ENCODE measurements around the gene FADS1. TPM values are rescaled to one million over a fixed set of nuclear protein-coding genes. Genes with fewer than 3 reads are reported as not detected.
A peak's percentile ranks its signal among the peaks of the same experiment; 100 is the strongest.

Gene FADS1
- total RNA-seq, 3 donors from 2014 or later, result 2.1 to 3.5 (median 3.3) TPM

DNA sequence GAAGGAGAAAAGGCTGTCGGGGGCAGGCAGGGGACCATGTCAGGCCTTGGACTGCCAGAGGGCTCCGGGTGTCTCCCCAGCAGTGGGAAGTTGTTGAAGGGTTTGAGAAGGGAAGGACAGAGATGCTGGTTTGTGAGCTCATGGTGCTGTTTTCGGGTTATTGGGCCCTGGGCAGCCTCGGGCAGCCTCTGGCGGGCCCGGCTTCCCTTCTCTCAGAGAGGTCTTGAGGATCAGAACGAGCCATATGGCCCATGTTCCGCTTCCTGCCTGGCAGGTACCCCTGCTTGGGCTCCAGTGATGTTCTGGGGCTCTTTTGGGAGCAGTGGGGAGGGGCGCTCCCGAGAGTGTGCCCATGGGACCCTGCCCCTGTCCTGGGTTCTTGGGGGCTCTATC, 54.6 kb downstream of the FADS1 start:
- Mint-ChIP-seq H3K4me3 (no peak overlapping the region), H3K27me3 (ENCODE audit: low read depth) (peaks cover 7% of the 10 kb centered on the region), H3K4me1 (ENCODE audit: low read depth) (no peaks in the 10 kb centered on the region), H3K9me3 (no peaks in the 10 kb centered on the region), H3K36me3 (ENCODE audit: insufficient read depth) (no peaks in the 10 kb centered on the region)
- DNase-seq (no peak), ATAC-seq (no peak)

DNA sequence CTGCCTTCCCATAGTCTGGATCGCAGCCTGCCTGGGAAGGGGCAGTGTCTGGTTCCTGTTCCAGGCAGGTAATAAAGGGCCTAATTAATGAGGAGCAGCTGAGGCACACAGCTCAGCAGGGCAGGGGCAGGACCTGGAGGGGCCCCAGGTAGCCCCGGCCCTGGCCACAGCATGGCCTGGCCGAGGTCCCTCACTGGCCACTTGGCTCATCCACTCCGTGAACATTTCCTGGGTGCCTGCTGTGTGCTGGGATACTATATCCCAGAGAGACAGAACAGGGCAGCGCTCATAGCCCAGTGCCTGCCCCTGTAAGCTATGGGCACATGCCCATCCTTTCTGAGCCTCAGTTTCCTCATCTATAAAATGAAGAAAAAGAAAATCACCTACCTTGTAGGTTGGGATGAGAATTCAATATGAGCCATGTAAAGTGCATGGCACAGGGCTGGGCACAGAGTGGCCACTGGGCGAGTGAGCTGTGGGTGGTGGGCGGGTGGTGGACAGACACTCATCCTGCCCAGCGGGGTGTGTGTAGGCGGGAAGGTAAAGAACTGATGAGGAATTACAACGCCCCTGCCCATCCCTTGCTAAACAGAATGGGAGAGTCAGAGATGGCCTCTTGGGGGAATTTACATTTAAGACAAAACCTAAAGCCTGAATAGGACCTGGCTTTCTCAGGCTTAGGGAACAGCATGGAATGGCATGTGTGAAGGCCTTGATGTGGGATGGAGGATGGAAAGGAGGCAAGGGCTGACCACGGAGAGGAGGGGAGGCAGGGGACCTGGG, 55.2 kb downstream of the FADS1 start:
- peaks cover 7% of the 10 kb centered on the region for H3K27me3 Mint-ChIP-seq (ENCODE audit: low read depth)
- DNase-seq (no peak), ATAC-seq (no peak)
- no peaks in the 10 kb centered on the region for H3K9me3 Mint-ChIP-seq
- H3K36me3 Mint-ChIP-seq (ENCODE audit: insufficient read depth), result no peaks in the 10 kb centered on the region
- H3K4me1 Mint-ChIP-seq (ENCODE audit: low read depth), result no peaks in the 10 kb centered on the region
- H3K4me3 Mint-ChIP-seq, result no peak overlapping the region

DNA sequence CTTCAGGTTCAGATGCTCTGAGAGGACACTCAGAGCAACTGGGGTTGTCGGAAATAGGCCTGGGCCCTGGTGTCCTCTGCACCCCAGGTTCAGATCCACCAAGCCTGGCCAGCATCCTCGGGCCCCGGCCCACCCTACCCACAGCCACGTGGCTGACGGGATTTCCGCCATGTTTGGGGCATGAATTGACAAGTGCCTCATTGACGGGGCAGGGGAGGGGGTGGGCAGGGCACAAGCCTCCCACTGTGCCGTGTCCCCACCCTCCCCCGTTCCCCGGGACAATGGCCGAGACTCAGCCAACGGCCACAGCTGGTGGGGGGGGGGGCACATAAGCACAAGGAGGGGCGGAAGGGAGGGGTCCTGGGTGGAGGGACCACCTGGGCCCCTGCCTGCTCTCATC, 55.9 kb downstream of the FADS1 start:
- Mint-ChIP-seq H3K9me3 (no peaks in the 10 kb centered on the region), H3K4me3 (no peak overlapping the region), H3K4me1 (ENCODE audit: low read depth) (peaks cover 5% of the 10 kb centered on the region), H3K27me3 (ENCODE audit: low read depth) (peaks cover 7% of the 10 kb centered on the region), H3K36me3 (ENCODE audit: insufficient read depth) (no peaks in the 10 kb centered on the region)
- DNase-seq (no peak), ATAC-seq (no peak)

DNA sequence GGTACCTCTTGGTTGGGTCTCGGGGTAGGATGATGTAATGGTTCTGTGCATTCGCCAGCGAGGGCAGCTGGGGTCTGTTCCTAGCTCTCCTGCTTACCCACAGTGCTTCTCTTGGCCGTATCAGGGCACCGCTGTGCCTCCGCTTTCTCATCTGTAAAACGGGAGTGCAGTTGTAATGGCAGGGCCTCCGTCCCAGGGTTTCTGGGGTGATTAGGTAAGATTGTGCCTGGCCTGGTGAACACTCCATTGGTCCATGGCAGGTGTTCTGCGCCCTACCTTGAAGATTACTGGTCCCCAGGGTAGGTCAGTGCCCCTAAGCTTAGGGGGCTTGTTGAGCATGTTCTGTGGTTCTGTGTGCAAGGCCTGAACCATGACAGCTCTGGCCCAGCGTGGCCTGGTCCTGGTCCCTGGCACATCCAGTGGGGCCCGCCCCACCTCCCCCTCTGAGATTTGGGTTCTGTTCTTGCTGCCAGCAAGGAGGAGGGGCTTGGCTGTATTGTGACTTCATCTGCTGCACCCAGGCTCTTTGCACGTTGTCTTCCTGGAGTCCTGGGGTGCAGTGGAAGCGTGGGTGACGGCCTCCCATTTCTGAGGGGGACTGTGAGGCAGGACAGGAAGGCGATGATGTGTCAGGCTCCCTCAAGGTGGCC, 59.5 kb downstream of the FADS1 start:
- no peaks in the 10 kb centered on the region for H3K36me3 Mint-ChIP-seq (ENCODE audit: insufficient read depth)
- peaks cover 12% of the 10 kb centered on the region for H3K4me1 Mint-ChIP-seq (ENCODE audit: low read depth)
- ATAC-seq (no peak), DNase-seq (no peak)
- no peak overlapping the region for H3K4me3 Mint-ChIP-seq
- peaks cover 16% of the 10 kb centered on the region for H3K27me3 Mint-ChIP-seq (ENCODE audit: low read depth)
- no peaks in the 10 kb centered on the region for H3K9me3 Mint-ChIP-seq

DNA sequence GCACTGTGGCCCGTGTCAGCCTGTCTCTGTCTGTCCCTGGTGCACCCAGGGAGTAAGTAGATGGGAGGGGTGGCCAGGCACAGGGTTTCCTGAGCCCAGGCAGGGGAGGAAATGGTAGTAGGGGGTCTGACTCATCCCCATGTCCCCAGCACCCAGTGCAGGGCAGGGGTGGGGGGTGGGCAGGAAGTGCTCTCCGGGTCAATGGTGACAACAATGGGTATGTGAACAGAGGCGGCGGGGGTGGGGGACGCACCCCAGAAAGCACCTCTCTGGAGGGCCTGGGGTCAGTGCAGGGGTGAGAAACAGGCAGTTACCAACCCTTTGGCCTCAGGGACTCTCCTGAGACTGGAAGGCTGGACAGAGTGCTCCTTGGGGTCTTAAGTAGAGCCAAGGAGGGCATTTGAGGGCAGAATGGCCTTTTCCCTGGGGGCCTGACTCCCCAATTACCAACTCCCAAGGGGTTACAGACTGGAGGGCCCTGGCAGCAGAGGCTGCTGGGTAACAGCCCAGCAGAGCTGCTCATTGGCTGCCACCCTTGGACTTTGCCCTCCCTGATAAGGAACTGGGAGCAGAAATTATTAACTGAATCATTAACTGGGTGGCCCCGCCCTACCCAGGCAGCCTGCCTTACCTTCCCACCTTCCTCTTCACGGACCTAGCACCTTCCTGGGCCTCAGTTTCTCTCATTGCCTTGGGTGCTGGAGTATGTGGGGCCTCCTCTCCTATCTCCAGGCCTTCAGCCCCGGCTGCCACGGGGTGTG, 60.2 kb downstream of the FADS1 start:
- ATAC-seq (peak in 1 of 2 donors; percentile 49), DNase-seq (peak; percentile 21)
- Mint-ChIP-seq H3K27me3 (ENCODE audit: low read depth) (peaks cover 16% of the 10 kb centered on the region), H3K36me3 (ENCODE audit: insufficient read depth) (no peaks in the 10 kb centered on the region), H3K9me3 (no peaks in the 10 kb centered on the region), H3K4me3 (no peak overlapping the region), H3K4me1 (ENCODE audit: low read depth) (peaks cover 14% of the 10 kb centered on the region)

DNA sequence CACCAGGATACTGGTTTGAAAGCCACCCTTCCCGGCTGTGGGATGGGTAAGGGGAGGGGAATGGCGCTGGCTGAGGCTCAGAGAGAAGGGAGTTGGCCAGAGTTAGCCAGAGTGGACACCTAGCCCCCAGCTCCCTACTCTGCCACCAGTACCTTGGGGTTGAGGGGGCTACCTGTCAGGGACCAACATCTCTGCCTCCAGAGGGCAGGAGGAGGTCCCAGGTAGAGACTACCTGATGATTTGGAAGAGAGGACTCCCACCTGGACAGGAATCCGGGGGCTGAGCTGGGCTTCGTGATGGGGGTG, 60.7 kb downstream of the FADS1 start:
- Mint-ChIP-seq H3K4me3 (no peak overlapping the region), H3K27me3 (ENCODE audit: low read depth) (peaks cover 20% of the 10 kb centered on the region), H3K36me3 (ENCODE audit: insufficient read depth) (no peaks in the 10 kb centered on the region), H3K9me3 (no peaks in the 10 kb centered on the region), H3K4me1 (ENCODE audit: low read depth) (peaks cover 14% of the 10 kb centered on the region)
- no peak for DNase-seq
- no peak for ATAC-seq

DNA sequence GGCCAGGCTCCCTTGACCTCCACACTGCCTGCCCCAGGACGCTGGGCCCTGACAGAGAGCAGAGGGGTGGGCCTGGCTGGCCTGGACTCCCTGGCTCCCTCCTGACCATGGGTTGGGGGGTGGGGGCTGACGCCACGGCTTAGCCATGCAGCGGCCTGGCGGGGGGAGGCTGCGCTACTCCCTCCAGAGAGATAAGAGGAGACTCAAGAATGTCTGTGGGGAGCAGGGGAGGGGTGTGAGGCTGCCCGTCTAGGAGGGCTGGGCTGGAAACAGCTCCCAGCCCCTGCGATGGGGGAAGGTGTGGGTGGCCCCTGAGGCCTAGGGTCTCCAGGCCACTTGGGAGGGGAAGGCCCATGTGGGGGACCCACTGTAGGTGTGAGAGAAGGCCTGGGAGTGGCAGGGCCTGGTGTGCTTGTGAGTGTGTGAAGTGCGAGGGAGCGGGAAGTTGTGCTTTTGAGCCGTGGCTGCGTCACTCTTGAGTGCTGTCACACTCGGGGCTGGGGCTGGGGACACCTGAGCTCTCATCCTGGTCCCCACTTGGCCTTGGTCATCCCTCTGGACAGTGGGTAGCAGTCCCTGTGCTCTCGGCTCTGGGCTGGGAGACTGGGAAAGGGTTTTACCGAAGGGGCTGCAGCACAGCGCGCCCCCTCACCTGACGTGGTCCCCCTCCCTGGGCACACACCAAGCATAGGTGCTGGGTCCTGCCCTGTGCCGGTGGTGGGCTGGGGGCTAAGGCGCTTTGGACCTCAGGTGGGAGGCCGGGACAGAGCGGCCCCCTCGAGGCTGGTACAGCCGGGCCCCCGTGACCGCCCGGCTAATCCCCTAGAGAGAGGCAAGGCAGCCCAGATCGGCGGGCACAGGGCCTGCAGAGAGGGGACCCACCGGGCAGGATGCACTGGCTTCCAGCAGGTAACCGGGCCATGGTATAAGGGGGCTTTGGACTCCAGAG, 62.0 kb downstream of the FADS1 start:
- no peaks in the 10 kb centered on the region for H3K9me3 Mint-ChIP-seq
- peaks cover 14% of the 10 kb centered on the region for H3K4me1 Mint-ChIP-seq (ENCODE audit: low read depth)
- H3K4me3 Mint-ChIP-seq, result no peak overlapping the region
- no peak for ATAC-seq
- H3K27me3 Mint-ChIP-seq (ENCODE audit: low read depth), result peaks cover 24% of the 10 kb centered on the region
- DNase-seq, result no peak
- H3K36me3 Mint-ChIP-seq (ENCODE audit: insufficient read depth), result no peaks in the 10 kb centered on the region

DNA sequence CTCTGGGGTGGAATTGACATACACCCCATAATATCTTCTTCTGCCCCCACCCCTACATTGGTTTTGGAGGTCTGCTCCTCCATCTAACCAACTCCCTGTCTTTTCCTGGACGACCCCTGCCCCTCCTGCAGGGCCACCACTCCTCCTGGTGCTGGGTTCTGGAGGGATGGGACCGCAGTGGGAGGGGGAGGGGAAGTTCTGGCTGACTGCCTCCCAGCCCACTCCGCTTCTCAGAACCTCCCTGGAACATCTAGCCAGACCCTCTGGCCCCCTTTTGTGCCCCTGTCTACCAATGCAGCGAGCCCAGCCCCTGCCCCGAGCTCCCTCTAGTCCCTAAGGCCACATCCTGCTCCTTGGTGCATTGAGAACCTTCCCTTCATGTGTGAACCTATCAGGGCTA, 63.1 kb downstream of the FADS1 start:
- no peaks in the 10 kb centered on the region for H3K36me3 Mint-ChIP-seq (ENCODE audit: insufficient read depth)
- H3K27me3 Mint-ChIP-seq (ENCODE audit: low read depth), result peaks cover 33% of the 10 kb centered on the region
- H3K9me3 Mint-ChIP-seq, result no peaks in the 10 kb centered on the region
- peaks cover 14% of the 10 kb centered on the region for H3K4me1 Mint-ChIP-seq (ENCODE audit: low read depth)
- peak overlapping the region; percentile 19 for H3K4me3 Mint-ChIP-seq
- DNase-seq (no peak), ATAC-seq (no peak)

DNA sequence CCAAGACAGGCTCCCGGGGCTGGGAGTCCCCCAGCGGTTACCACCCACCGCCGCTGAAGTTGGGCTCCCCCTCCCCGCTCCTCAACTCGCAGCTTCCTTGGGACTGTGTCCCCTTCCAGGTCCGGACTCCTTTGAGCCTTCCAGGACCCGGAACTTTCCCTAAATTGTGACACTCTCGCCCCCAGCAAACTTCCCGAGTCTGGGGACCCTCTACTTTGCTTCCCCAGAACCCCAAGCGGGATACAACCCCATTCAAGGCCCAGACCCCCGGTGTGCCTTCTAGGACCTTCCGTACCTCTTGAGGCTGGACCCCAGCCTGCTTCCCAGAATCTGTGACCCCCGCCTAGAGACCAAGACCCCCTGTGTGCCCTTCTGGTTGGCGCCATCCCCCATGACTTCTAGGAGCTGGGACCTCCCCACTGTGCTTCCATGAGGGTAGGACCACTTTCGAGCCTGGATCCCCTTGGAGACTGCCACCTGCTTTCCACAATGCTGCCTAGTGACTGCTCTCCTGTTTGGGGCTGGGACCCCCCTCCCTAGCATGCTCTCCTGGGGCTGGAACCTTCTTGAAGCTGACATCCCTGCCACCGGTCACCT, 63.8 kb downstream of the FADS1 start:
- Mint-ChIP-seq H3K27me3 (ENCODE audit: low read depth) (peaks cover 33% of the 10 kb centered on the region), H3K9me3 (no peaks in the 10 kb centered on the region), H3K4me3 (peak overlapping the region; percentile 66), H3K4me1 (ENCODE audit: low read depth) (peaks cover 14% of the 10 kb centered on the region), H3K36me3 (ENCODE audit: insufficient read depth) (no peaks in the 10 kb centered on the region)
- DNase-seq, result no peak
- ATAC-seq, result no peak

DNA sequence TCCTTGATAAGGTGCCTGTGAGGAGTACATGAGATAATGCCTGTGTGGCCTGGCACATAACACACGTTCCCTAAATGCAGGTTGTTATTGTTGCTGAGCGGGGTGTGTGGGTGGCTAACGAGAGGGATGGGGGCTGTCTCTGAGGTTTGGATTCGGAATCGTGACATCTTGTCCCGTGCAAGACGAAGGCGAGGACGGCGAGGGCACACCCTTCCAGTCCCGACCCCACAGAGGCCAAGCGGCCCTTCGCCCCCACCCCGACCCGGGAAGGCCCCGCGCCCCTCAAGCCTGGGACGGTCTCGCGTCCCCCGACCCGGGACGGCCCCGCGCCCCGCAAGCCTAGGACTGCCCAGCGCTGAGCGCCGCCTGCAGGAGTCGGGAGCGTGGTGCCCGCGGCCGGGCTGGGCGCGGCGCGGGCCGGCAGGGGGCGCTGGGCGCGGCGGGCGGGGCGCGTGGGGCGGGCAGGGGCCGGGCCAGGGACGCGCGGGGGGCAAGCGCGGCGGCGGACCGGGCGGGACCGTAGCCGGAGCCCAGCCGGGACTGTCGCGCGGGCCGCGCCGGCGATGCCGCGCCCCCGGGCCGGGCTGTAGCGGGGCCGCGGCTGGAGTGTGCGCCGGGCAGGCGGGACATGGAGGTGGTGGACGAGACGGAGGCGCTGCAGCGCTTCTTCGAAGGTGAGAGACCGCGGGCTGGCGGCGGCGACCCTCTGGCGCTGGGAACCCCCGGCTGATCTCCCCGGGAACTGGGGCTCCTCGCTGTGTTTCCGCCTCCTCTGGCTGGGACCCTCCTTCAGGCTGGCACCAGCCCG, 64.5 kb downstream of the FADS1 start, which contains the start of gene MYRF:
TSS of gene MYRF (plus strand) at position 520 of the 808 bp plus-strand sequence. CDS start at position 629, 109 bp downstream.
- Mint-ChIP-seq H3K27me3 (ENCODE audit: low read depth) (peaks cover 33% of the 10 kb centered on the region), H3K4me1 (ENCODE audit: low read depth) (peaks cover 14% of the 10 kb centered on the region)

DNA sequence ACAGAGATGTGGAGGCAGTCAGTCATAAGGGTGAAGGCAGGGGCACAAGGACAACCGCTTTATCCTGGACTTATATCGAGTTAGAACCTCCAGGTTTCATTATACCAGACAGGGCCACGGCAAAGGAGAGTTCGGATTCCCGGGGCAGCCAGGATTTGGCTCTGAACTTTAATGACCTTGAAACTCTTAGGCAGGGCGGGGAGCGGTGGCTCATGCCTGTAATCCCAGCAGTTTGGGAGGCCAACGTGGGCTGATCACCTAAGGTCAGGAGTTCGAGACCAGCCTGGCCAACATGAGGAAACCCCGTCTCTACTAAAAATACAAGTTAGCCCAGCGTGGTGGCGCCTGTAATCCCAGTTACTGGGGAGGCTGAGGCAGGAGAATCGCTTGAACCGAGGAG, 65.4 kb downstream of the FADS1 start:
- no peaks in the 10 kb centered on the region for H3K36me3 Mint-ChIP-seq (ENCODE audit: insufficient read depth)
- H3K4me3 Mint-ChIP-seq, result peak overlapping the region; percentile 38
- H3K9me3 Mint-ChIP-seq, result no peaks in the 10 kb centered on the region
- DNase-seq, result no peak
- peaks cover 11% of the 10 kb centered on the region for H3K4me1 Mint-ChIP-seq (ENCODE audit: low read depth)
- no peak for ATAC-seq
- peaks cover 33% of the 10 kb centered on the region for H3K27me3 Mint-ChIP-seq (ENCODE audit: low read depth)

More for the DNA sequence above, 64.5 kb downstream of the FADS1 start, which contains the start of gene MYRF:
- peak; percentile 47 for DNase-seq
- Mint-ChIP-seq H3K4me3 (peak within 1 kb of the TSS; percentile 74), H3K9me3 (no peaks in the 10 kb centered on the region), H3K36me3 (ENCODE audit: insufficient read depth) (no peaks in the 10 kb centered on the region)
- ATAC-seq, result peak; percentile 90 to 92

DNA sequence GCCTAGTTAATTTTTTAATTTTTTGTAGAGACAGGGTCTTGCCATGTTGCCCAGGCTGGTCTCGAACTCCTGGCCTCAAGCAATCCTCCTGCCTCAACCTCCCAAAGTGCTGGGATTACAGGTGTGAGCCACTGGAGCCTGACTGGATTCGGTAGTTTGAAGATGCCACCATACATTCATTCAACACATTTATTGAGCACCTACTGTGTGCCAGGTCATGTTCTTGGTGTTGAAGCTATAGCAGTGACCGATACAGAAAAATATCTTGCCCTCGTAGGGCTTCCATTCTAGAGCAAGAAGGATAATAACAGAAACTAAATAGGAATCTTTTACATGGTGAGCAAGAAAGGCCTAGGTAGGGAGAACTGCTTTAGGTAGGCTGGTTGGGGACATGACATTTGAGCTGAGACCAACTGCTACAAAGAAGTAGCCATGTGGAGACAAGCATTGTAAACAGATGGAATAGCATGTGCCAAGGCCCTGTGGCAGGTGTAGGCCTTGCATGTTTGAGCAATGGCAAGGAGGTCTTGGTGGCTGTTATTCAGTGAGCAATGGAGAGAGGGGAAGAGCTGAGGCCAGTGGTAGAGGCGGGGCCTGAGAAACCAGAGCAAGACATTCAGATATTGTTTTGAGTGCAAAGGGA, 66.1 kb downstream of the FADS1 start:
- H3K36me3 Mint-ChIP-seq (ENCODE audit: insufficient read depth), result no peaks in the 10 kb centered on the region
- DNase-seq, result no peak
- ATAC-seq, result no peak

More for the DNA sequence above, 66.1 kb downstream of the FADS1 start:
- H3K4me1 Mint-ChIP-seq (ENCODE audit: low read depth), result peaks cover 7% of the 10 kb centered on the region
- peaks cover 33% of the 10 kb centered on the region for H3K27me3 Mint-ChIP-seq (ENCODE audit: low read depth)
- H3K4me3 Mint-ChIP-seq, result peak overlapping the region; percentile 38
- no peaks in the 10 kb centered on the region for H3K9me3 Mint-ChIP-seq
